HG03135 (cell line): ENCODE measurements around the gene NDUFA11.

Experiments used
- ATAC-seq: cut with Tn5 transposase; IDR thresholded peaks from one replicate; pipeline ENCODE4 v1.9.1; 2021; ENCODE audit warnings: mild to moderate bottlenecking, moderate library complexity; ENCODE audit not compliant: unreplicated experiment

The NDUFA11 gene

DNA sequence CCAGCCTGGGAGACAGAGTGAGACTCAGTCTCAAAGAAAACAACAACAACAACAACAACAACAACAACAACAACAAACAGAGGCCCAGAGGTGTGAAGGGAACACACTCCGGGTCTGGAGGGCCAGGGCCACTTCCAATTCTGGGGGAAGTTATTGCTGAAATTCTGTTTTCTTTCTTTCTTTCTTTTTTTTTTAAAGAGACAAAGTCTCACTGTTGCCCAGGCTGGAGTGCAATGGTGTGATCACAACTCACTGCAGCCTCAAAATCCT is 7.0 kb upstream of the NDUFA11 start:
- ATAC-seq = no peak

DNA sequence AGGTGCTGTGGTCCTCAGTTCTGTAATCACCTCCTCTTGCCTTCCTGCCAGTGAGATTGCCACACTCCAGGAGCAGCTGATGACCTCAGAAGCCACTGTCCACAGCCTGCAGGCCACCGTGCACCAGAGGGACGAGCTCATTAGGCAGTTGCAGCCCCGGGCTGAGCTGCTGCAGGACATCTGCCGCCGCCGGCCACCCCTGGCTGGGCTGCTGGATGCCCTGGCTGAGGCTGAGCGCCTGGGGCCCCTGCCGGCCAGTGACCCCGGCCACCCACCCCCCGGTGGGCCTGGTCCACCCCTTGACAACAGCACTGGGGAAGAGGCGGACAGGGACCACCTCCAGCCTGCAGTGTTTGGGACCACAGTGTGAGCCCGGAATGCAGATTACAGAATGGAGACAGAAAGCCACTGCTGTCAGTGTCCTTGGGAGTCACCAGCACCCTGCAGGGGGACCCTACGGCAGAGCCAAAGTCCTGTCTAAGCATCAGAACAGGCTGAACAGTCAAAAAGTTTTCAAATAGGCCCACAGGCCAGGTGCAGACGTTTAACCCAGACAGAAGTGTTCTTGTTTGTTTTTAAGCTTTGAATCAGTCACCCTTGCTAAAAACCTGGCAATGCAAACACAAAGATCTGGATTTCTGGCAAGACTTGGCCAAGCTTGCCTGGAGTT is 5.3 kb upstream of the NDUFA11 start:
- no peak for ATAC-seq

DNA sequence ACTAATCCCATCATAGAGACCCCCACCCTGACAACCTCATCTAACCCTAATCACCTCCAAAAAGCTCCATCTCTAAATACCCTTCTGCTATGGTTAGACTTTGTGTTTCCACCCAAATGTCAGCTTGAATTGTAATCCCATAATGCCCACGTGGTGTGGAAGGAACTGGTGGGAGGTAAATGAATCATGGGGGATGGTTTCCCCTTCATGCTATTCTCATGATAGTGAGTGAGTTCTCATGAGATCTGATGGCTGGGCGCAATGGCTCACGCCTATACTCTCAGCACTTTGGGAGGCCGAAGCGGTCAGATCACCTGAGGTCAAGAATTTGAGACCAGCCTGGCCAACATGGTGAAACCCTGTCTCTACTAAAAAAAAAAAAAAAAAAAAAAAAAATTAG is 3.7 kb upstream of the NDUFA11 start:
- no peak for ATAC-seq

DNA sequence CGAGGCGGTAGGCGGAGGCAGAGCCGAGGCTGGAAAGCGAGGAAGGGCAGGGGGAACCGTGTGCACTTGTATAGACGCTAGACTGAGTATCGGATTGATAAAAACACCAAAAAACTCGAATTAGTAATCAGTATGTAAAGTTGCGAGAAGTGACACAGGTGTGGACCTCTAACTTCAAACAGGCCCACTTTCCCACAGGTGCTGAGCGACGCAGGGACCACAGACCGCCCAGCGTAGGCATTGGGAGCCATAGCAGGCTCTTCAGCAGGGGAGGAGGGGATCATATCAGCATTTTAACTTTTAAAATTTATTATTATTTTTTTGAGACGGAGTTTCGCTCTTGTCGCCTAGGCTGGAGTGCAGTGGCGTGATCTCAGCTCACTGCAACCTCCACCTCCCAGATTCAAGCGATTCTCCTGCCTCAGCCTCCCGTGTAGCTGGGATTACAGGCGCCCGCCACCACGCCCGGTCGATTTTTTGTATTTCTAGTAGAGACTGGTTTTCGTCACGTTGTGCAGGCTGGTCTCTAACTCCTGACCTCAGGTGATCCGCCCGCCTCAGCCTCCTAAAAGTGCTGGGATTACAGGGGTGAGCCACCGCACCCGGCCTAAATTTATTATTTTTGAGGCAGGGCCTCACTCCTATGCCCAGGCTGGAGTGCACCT is 1.7 kb upstream of the NDUFA11 start:
- ATAC-seq = no peak

DNA sequence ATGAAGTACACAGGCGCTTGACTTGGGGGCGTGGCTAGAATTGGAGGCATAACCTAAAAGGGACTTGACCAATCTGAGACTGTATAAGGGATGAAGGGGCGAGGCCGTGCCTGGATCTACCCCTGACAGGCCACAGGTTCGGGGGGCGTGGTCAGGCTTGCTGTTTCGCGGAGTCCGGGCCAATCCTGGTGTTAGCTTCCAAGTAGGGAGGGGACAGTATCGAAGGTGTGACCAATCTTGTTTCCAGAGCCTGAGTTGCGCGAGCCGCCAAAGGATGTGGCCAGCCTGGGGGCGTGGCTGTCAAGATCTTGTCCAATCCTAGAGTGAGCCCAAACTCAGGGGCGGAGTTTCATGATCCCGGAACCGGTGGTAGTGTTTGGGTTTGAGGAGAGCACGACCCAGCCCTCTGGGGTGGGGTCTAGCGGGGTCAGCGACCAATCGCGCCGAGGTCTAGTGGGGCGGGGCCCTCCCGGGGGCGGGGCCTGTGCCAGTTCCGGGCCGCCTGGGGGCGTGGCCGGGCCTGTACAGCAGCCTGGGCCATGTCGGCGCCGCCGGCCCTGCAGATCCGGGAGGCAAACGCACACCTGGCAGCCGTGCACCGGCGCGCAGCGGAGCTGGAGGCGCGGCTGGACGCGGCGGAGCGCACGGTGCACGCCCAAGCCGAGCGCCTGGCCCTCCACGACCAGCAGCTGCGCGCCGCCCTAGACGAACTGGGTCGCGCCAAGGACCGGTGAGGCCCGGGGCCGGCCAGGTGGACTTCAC is 943 bp upstream of the NDUFA11 start, which contains the start of gene VMAC:
VMAC (plus strand) TSS at position 521 of the 762 bp plus-strand sequence; CDS start at position 540, 19 bp downstream.
- peak; percentile 77 for ATAC-seq

DNA sequence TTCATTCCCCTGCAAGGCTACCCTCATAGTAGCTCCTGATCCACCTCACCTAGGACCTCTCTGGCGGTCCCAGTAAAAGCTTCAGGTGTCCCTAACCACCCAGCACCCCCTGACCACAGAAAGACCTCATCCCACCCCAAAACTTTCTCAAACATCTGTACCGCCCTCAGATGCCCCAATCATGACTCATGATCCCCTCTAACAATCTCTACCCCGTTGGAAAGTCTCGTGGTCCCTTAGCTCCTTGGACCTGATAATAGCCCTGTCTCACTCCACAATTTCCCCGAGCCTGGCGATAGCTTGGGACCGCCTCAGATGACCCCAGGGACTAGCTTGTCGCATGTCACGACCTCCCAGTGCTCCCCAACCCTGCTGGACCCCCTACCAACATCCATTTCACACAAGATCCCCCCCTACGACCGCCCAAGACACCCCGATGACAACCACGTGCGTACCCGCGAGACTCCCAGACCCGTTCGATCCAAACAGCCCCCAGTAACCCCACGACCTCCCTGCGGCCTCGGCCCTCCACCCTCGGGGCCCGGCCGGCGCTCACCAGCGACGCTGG is 450 bp downstream of the NDUFA11 start:
- no peak for ATAC-seq

DNA sequence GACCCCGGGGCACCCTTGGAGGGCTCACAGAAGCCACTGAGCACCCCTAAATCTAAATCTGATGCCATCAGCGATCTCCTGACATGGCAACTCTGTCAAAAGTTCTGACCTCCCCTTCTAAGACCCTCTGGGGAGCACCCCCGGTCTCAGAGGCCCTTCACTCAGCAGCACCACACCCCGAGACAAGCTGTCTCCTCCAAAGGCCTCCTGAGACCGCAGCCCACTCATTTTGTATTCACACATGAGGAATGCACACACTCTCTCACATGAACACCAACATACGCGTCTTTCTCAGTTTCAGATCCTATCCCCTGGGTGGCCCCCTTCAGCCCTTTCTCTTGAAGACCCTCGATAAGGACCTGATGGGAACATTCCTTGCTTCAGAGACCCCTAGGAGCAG is 2.6 kb downstream of the NDUFA11 start:
- no peak for ATAC-seq

DNA sequence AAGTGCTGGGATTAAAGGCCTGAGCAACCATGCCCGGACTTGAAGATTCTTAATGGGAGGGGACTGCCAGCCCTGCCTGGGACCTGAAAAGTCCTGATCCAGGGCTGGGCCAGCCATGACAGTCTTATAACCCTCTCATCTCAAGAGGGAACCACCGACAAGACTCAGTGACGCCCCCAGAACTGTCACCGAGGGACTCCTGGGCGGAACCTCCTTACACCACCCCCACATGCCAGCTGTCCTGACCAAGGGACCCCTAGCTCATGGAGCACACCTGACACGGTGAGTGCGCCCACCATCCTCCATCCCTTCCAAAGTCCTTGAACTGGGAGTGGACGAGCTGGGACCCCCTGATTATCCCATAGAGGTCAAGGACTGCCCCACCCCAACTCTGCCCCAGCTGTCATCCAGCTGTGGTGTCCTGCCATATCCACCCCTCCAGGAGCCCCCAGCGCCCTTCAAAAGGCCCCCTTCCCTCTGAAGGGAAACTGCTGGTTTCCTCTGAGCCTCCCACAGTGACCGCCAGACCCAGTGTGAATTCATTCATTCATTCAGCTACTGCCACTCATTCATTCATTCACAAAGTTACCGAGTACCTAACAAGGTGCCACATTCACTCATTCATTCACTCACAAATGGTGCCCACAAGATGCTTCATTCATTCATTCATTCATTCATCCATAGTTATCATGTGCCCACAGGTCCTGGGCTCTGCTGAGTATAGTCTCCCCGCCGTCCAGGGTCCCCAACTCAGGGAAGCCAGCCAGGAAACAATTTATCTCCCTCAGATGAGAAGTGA is 3.7 kb downstream of the NDUFA11 start:
- no peak for ATAC-seq

DNA sequence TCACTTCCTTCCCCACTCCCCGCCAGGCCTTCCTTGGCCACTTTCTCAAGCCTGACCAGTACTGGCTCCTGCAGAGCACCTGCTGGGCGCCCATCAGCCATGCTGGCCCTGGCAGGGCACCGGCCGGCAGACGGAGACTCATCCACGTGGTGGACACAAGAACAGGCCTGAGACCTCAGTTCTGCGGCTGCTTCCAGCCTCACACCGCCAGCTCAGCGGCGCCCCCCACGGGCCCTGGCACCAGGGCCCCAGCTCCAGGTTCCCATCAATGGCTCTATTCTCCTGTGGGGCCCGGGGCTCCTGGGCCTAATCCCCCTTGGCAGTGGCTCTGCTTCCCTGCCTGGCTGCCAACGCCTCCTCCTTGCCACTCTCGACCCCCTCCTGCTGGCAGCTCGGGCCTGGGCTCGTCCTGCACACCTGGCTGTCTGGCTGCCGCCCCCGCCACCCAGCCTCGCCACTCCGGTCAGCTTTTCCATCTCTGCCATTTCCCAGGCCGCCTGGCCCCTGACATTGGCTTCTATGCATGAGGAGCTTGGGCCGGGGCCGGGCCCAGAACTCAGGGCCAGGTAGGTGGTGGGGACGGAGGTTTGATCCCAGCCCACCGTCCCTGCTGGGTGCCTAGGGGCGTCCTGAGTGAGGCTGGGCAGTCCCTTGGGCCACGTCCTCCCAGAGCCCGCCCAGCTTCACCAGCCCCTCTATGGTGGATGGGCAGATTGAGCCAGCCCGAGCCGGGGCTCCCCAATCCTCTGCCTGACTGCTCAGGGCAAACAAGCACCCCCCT is 6.2 kb downstream of the NDUFA11 start:
- ATAC-seq = no peak

DNA sequence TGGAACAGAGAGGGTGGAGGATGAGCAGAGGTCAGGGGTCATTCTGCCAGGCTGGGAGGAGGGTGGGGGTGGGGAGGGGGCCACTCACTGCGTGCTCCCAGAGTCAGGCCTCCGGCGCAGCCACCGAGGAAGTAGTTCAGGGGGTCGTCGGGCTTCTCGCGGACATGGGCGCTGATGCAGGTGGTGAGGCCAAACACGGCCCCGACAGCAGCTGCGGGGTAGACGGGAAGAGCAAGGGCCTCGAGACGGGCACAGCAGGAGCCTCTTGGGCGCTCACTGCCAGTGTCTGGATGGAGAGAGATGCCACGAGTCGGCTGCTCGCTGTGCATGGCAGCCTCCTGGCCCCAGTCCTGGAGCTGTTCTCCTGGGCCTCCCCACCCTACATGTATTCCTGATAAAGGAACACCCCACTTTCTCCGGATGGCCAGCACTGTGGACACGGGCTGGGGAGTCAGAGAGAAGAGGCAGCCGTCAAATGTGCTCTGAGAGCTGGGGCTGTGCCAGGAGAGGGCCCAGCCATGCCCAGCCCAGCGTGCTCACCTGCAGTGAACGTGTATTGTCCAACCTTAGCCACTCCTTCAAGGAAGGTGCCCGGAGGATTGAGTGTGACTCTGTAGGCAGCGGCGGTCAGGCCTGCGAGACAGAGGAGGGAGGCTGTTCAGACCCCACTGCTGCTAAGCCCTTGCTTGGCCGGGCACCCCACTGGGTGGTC is 7.1 kb downstream of the NDUFA11 start:
- no peak for ATAC-seq

DNA sequence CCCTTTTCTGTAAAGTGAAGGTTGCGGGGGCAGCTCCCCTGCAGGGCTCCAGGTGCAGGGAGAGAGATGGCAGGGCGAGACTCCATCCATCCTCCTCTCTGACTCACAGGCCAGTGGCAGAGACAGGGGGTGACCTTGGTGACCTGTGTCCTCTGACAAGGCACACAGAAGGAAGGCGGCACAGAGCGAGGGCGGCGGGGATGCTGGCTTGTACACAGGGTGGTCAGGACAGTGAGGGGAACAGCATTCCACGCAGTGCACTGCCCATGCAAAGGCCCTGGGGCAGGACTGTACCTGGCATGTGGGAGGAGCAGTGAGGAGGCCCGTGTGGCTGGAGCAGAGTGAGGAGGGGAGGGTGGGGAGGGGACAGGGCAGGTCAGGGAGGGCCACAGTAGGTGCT is 7.7 kb downstream of the NDUFA11 start:
- ATAC-seq = no peak

DNA sequence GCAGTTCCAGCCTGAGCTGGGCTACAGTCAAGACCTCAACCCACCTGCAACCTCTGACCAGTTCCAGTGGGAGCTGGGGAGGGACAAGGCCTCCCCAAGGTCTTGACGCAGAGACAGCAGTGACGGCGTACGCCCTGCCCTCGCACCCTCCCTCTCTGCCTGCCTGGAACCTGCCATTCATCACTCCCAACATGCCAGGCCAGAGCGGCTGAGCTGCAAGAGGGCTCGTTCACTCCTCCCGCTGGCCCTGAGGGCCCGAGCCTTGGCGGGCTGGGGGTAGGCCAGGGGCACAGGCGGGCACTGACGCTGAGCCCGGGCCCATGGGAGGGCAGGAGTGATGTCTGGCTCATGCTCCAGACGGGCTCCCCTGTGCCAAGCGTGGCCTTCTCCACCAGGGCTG is 8.2 kb downstream of the NDUFA11 start:
- ATAC-seq = no peak

DNA sequence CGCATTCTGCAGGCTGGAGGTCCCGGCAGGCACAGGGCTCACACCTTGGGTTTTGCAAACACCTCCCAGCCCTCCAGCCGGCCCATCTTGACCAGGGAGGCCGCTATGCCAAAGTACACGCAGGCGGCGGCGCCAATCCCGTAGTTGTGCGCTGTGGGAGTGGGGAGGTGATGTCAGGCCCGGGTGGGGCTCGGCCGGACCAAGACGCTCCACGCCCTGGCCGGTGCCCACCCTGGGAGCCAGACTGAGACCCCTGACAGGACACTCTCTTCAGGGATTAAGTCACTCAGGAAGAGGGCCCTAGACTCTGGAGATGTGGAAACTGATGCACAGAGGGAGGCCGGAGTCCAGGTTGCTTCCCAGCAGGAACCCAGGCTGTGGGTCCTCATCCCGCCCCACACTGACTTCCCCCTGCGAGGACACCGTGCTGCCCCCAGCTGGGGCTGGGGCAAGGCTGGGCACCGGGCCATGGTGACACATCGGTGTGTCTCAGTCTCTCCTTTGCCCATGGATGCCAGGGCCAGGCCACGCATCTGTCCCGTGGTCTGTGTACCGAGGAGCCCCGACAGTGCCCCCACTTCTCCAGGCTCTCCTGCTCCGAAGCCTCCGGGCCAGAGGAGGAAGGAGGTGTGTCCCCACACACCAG is 8.8 kb downstream of the NDUFA11 start:
- ATAC-seq = no peak

DNA sequence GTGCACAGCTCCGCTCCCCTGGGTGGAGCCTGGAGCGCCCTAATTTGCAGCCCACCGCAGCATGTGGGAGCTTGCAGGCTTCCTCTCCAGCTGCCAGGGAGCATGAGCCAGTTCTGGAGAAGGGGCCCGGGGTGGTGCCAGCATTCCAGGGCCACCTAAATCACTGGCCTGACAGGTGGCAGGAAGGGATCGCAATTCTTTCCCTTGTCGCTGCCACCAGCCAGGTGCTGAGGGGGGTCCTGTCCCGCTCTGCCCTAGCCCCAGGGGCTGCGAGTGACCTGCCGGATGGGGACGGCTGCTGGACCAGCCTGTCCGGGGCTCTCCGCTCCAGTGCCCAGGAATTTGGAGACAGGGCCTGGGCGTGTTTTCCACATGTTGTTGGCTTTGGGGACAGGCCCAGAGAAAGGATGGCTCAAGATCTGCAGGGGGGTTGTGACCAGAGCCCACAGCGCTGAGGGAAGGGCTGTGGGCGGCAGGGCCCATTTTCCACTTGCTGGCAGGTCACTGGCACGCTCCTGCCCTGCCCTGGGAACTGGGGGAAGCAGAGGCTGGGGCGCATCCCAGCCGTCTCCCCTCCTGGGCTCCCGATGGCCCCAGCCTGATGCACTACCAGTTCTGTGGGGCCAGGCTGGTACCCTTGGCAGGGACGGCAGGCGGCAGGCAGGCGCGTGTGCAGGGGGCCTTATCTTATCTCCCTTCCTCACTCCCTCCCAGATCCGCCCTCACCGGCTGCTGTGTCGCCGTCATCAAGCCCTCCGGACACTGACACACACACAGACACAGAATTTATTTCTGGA is 9.5 kb downstream of the NDUFA11 start:
- no peak for ATAC-seq

DNA sequence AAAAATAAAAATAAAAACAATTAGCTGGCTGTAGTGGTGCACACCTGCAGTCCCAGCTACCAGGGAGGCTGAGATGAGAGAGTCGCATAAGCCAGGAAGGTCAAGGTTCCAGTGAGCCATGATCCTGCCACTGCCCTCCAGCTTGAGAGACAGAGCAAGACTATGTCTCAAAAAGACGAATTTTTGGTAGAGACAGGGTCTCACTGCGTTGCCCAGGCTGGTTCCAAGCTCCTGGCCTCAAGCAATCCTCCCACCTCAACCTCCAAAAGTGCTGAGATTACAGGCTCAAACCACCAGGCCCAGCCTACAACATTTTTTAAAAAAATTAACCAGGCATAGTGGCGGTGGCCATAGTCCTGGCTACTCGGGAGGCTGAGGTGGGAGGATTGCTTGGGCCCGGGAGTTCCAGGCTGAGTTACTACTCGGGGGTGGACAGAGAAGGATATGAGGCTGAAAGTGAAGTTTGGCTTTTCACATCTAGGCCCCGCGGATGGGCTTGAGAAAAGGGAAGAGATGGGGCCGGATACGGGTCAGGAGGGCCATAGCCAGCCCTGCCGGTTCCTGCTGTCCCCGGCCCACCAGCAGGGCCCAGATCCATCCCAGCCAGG is 10.2 kb downstream of the NDUFA11 start:
- ATAC-seq = no peak

DNA sequence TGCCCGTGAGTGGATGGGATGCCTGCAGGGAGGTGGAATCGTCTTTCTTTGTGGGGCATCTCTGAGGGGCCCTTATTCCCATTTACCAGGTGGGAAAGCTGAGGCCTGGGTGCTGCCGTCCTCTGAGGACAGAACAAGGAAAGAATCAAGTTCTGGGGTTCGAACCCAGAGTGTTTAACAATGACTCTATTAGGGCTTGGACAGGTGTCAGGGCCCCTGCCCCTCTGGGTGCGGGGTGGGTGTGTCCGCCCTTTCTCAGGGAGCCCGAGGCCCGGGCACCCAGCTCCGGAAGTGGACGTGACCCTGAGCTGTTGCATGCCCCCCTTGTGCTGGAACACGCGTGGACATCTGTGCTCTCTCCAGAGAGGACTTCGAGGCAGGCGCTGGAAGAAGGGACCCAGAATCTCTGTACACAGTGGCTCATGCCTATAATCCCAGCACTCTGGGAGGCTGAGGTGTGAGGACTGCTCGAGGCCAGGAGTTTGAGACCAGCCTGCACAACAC is 10.8 kb downstream of the NDUFA11 start:
- no peak for ATAC-seq

DNA sequence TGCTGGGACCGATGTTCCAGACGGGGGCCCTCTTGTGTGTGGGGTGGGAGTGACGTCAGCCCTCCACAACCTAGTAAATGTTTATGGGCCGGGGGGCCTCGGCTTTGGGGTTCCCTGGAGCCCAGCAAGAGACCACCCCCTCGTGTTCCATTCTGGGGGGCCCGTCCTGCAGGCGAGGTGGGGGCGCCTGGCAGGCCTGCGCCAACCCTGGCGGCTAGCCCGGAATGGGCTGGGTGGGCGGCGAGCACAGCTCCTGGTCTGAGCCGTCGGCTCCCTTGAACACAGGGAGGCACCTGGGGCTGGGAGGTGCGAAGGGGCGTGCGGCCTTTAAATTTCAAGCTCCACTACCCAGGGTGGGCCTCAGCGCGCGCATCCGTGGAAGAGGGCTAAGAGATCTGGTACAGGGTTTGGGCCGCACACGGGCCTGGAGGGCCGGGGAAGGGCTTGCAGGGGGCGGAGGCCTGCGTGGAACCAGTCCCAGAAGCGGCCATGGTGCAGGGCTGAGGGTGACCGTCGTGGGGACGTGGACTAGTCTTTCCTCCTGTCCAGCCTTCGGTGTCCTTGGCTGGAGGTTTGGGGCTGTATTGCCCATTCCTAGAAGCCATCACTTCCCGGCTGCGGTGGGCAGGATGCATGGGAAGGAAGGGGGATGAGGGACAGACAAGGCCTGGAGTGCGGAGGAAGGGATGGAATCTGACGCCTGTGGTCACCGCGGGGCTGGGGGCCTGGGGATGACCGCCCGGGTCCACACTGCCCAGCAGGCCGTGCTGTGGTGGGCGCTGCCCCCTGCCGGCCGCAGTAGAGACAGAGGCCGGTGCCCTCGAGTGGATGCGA is 11.4 kb downstream of the NDUFA11 start:
- ATAC-seq = no peak
